Epithelial cell of proximal tubule (primary cell): ENCODE results near the gene CAMKMT. TPM values are rescaled to one million over a fixed set of nuclear protein-coding genes. Genes with fewer than 3 reads are reported as not detected.

ENCODE experiments used
- DNase-seq: peaks from one replicate; pipeline ENCODE4 v3.0.0-alpha.2; 2011; ENCODE audit warnings: low read depth
- H3K4me3 ChIP-seq: 2 replicates; pipeline ENCODE4 v1.5.1; 2011; ENCODE audit warnings: low read depth, mild to moderate bottlenecking, low read length
- CTCF ChIP-seq: conservative IDR thresholded peaks from 2 replicates; pipeline ENCODE4 v1.5.1; 2012; ENCODE audit warnings: low read depth, mild to moderate bottlenecking, low read length
- total RNA-seq: library from RNA; depleted of rRNA; stranded (reverse); fragments of >200 nt; gene quantifications from 2 replicates; pipeline ENCODE4 v1.2.3, GENCODE V29; 2015

CAMKMT gene
- total RNA-seq, 1 donor from 2014 or later, result 2.4 TPM

- no peak for DNase-seq
- peak; percentile 69 for TF ChIP-seq CTCF
- H3K4me3 ChIP-seq, result no peak overlapping the region
Observed at GRCh38 chr2:44392338-44392943, 30.7 kb downstream of the CAMKMT start.

- no peak overlapping the region for H3K4me3 ChIP-seq
- no peak for TF ChIP-seq CTCF
- no peak for DNase-seq
Observed at GRCh38 chr2:44397447-44398175, 35.9 kb downstream of the CAMKMT start.

GRCh38 chr2:44398243-44398897 lies 36.6 kb downstream of the CAMKMT start:
- H3K4me3 ChIP-seq, result no peak overlapping the region
- DNase-seq, result no peak
- TF ChIP-seq CTCF, result no peak

- no peak for TF ChIP-seq CTCF
- no peak overlapping the region for H3K4me3 ChIP-seq
- DNase-seq, result no peak
Observed at GRCh38 chr2:44420725-44421124, 59.0 kb downstream of the CAMKMT start.

GRCh38 chr2:44424211-44424610 lies 62.5 kb downstream of the CAMKMT start:
- TF ChIP-seq CTCF, result no peak
- H3K4me3 ChIP-seq, result no peak overlapping the region
- no peak for DNase-seq

- no peak for TF ChIP-seq CTCF
- DNase-seq, result no peak
- no peak overlapping the region for H3K4me3 ChIP-seq
Observed at GRCh38 chr2:44429034-44429433, 67.3 kb downstream of the CAMKMT start.

- TF ChIP-seq CTCF, result no peak
- no peak for DNase-seq
- H3K4me3 ChIP-seq, result no peak overlapping the region
Observed at GRCh38 chr2:44430342-44430741, 68.6 kb downstream of the CAMKMT start.
